ENCODE data around the gene TNS4.

The TNS4 gene

DNA sequence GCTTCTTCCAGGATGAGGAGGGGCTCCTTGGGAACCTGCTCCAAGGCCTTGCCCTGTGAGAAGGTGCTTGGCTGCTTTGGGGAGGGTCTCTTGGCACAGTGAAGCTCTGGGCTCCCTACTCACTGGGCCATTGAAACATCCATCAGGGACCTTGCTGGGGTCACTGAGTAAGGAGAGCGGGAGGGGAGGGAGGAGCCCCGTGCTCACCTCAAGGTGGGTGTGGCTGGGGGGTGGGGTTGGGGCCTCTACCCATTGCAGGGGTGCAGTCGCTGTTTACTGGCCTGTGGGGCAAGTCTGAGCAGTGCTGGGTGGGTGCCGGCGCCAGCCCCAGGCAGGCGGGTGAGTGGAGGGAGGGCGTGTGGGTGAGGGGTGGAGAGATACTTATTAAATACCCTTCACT lies 9.9 kb downstream of the TNS4 start:
- DNase-seq (ENCODE audit: low spot score) = no peak

DNA sequence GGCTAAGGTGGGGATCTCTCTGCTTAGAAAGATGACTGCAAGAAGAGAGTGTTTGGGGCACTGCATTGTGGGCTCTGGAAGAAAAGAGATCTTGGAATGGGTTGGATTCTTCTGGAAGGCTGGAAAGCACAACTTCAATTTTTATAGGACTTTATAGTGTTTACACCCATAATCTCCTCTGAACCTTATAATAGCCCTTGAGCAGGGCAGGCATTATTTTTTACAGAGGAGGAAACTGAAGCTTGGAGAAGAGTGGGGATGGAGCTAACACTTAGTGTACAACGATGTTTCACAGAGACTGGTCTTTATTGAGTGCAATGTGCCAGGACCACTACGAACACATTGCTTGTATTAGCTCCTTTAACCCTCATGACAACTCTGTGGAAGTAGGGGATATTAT lies 10.4 kb downstream of the TNS4 start:
- DNase-seq (ENCODE audit: low spot score) = no peak

DNA sequence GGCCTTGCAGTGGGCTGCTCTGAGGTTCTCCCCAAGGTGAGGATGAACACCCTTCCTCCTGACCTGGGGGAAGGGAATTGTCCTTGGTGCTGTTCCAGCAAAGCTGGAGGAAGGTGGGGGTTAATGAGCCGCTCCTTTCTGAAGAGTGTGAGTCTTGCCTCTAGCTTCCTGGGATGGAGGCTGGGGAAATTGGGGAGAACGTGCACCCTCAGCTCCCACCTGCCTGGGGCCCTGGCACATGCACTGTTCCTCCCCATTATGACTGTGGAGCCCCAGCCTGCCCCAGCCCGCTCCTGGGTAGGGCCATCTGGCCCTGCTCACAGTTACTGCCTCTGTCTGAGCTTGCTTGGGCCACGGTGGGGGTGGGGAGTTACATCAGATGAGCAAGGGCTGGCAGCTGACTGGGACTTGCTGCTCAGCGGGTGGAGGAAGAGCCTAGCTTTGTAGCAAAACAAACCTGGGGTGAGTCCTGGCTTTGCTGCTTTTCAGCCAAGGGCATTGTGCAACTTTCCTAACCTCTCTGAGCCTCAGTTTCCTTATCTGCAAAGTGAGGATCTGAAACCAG lies 11.1 kb downstream of the TNS4 start:
- no peak for DNase-seq (ENCODE audit: low spot score)

GRCh38 chr17:40487371-40488020 lies 13.9 kb downstream of the TNS4 start:
- no peak for DNase-seq (ENCODE audit: low spot score)

DNA sequence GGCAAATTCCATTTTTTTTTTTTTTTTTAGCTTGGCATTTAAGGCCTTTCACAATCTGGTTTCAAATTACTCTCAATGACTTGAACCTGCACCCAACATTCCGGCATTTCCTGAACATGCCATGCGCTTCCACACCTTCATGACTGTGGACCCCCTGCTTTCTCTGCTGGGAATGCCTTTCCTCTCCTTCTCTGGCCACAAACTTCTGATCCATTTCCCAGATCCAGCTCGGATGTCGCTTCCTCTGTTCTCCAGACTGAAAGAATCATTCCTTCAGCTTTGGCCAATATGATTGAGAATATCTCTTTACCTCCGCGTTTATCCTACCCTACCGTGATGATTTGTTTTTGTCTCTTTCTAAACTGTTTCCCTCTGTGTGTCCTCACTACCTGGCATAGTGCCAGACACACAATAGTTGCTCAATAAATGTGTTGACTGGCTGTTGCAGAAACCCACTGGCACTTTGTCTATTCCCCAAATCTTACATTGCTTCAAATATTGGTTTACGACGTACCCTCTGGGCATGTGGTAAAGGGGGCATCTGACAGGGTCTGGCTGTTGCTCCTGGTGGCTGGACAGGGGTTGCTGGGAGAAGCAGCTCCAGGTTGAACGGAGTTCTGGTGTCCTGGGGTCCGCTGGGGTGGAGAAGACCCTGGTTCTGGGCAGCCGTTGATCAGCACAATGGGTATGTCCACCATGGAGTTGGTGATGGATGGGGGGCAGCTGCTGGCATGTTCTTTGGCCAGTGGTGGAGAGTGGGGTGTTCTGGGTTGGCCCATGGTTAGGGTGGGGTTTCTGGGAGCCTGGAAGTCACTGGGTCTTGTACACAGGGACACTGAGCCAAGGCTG lies 14.7 kb downstream of the TNS4 start:
- DNase-seq (ENCODE audit: low spot score) = no peak

DNA sequence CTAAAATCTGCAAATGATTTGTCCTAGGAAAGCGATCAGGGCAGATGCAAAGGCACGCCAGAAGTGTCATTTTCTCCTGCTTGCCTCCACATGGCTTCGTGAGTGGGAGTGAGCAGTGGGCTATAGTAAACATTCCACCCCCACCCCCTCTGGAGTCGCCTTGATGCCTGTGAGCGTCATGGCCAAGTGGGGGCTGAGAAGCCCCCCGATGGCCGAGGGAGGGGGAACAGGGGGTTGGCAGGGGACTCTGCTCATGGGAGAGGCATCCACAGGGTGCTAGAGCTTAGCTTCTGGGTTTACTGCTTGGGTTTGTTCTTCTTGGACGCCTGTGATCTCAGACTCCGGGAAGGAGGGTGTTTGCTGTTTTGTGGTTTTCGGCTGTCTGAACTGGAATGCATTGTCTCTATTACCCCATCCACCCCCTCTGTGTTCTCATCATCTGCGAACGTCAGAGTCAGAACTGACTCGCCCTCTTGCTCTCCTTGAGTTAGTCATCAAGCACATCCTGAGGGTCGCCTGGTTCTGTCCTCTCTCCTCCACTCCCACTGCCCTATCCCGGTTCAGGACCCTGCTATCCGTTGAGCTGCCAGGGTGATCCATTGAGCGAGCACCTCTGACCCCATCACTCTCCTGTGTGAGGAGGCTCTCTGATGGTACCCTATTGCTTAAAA lies 15.4 kb downstream of the TNS4 start:
- DNase-seq (ENCODE audit: low spot score) = peak; percentile 39

DNA sequence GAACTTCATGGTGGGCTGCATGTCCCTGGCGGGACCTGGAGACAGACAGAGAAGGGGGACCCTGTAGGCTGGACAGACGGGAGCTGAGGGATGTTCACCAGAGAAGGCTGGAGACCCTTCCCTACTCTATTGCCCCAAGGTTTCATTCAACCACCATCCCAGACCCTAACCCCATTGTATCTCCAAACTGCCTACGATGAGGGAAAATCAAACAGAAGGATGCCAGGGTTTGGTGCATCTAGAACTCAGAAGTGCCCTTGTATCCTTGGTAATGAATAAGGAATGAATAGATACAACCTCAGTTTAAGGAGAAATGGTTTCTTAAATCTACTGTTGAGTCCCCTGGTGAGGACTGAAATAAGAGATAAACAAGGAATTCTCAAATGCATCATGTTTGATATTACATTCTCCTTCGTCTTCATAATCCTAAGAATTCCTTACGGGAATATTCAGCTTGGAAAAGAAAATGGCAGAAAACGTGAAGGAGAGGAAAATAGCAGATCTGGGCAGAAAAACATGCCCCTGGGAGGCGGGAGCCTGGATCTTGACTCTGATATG lies 16.4 kb downstream of the TNS4 start:
- no peak for DNase-seq (ENCODE audit: low spot score)

GRCh38 chr17:40484285-40484972 lies 17.0 kb downstream of the TNS4 start:
- DNase-seq (ENCODE audit: low spot score) = no peak

DNA sequence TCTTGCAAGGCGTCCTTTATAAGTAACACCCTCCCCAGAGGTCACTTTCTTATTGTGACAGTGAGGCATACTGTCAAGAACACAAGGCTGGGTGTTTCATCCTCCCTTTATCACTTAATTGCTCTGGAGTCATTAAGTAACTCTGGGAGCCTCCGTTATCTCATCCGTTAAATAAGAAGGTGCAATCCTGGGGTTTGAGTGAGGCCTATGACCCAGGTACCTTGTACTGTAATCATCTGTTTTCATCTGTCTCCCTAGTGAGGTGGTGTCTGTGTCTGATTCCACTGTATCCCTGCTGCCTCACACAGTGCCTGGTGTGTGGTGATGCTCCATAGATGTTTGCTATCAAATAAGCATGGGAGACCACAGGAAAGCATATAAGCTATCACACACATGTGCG lies 17.7 kb downstream of the TNS4 start:
- DNase-seq (ENCODE audit: low spot score) = no peak

DNA sequence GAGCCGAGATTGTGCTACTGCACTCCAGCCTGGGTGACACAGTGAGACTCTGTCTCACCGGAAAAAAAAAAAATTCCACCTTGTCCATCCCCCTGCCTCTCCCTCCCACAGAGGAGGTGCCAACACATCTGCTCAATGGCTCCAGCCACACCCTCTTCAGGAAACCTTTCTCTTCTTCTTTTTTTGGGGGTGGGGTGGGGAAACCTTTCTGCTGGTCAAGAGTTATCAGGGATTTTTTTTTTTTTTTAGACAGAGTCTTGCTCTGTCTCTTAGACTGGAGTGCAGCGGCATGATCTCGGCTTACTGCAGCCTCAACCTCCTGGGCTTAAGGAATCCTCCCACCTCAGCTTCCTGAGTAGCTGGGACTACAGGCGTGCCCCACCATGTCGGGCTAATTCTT lies 18.7 kb downstream of the TNS4 start:
- no peak for DNase-seq (ENCODE audit: low spot score)

- DNase-seq (ENCODE audit: low spot score) = no peak
Measured at GRCh38 chr17:40481106-40481505, 20.3 kb downstream of the TNS4 start.

DNA sequence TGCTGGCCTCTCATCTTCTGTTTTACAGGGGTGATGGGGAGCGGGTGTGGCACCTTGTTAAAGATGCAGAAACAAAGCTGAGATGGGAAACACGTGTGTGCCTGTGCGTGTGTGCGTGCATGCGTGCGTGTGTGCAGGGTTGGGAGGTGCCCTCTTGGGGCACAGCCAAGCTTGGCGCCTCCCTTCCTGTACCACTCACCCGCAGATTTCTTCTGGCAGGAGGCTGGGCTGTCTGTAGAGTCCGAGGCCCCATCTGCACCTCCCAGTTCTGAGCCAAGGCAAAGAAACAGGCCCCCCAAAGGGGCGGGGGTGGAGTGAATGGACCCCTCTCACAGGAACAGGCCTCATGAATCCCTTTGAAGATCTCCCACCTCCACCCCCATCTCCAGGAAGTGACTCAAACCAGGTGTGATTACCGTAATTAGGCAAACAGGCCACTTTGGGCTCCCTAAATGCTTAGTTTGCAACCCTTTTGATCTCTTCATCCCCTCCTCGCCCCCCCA lies 20.9 kb downstream of the TNS4 start:
- peak; percentile 84 for DNase-seq (ENCODE audit: low spot score)

DNA sequence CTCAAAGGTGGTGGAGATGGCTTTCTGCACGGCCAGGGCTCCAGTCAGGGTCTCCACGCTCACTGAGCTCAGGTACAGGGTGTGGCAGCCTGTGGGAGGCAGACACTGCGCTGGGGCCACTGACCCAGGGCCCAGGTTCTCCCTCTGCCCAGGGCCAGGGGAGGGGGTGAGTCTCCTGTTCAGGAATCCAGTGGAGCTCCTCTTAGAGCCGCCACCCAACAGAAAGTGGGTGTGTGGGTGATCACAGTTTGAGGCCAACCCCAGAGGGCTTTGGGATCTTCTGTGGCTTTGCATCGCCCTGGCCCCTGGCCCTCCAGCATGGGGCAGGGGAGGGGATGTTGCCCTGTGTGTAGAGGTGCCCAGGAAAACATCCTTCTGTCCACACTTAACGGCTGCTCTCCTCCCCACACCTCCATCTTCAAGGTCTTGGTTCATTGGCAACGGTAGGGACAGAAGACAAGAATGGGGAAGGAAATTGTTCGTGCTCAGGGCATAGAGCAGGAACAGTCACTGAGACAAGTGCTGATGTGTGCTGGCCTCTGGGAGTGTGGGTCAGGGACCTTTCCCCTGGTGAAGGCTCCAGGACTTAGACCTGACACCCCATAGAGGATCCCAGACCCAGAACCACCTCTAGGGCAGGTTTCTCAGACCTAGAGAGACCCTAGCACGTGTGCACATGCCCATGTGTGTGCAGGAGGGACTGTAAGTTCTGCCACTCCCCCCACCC lies 21.5 kb downstream of the TNS4 start:
- DNase-seq (ENCODE audit: low spot score) = no peak

GRCh38 chr17:40478486-40478885 lies 22.9 kb downstream of the TNS4 start:
- DNase-seq (ENCODE audit: low spot score) = no peak

DNA sequence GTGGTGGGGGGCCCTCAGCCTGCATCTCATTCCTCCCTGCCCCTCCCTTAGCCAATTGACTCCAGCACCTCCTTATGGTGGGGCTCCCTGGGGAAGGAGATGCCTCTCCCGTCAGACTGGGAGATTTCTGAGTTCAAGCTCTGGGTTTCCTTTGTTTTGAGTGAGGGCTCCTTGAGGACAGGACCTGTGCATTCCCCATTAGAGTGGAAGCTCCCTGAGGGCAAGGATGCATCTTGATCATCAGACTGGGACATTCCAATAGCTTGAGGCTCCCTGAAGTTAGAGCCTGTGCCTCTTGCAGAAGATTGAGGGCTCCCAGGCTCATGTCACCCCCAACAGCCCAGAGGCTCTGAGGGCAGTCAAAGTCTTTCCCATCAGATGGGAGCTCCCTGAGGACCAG lies 23.6 kb downstream of the TNS4 start:
- no peak for DNase-seq (ENCODE audit: low spot score)

DNA sequence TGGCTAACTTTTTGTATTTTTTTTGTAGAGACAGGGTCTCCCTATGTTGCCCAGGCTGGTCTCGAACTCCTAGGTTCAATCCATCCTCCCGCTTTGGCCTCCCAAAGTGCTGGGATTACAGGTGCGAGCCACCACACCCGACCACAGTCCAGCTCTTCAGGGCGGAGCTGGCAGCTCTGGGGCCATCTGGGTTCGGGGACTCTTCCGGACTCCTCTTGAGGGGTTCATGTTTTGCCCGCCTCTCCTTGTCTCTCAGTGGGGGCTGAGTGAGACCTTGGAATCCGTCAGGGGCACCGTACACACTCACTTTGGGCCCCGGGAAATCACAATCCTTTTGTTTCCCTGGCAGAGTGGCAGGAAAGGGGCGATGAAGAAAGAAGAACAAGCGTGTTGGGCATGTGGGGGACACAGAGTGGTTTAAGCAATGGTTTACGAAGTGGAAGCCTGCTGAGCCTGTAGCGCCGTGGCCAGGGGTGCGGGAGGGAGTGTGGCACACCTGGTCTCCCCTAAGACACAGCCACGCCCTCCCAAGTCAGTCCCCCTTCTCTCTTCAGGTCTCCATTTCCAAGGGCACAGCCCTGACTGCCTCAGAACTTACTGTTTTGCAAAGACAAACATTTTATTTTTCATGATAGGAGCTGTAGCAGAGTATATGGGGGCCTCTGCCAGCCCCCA lies 26.1 kb downstream of the TNS4 start:
- DNase-seq (ENCODE audit: low spot score) = no peak

GRCh38 chr17:40474419-40475002 lies 26.9 kb downstream of the TNS4 start:
- DNase-seq (ENCODE audit: low spot score) = no peak

DNA sequence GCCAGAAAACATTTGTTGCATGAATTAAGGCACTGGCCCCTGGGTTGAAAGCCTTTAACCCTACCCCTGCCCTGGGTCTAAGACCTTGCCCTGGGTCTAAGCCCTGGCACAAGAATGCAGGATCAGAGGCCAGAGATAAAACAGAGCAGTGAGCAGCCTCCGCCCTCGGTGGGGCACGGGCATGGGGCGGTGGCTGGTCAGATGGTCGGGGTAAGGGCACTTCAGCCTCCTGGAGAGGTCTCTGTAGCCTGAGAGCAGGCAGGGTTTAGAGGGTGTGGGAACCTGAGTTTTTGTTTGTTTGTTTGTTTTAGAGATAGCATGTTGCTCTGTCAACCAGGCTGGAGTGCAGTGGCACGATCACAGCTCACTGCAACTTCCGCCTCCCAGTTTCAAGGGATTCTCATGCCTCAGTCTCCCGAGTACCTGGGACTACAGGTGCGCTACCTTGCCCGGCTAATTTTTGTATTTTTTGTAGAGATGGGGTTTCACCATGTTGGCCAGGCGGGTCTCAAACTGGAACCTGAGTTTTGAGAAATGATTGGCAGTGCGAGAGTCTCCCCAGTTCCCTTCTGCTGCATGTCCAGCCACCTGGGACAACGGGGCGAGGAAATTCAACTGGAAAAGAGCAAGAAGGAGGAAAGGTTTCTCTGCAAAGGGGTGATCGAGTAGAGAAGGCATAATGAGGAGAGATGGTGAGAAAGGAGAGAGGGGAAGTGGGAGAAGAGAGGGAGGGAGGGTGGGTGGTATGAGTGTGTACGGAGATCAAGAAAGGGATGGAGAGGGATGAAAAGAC lies 27.7 kb downstream of the TNS4 start:
- no peak for DNase-seq (ENCODE audit: low spot score)
